ENCODE results near the gene DCXR.
"Not testable (repeated sequence)": the region's sequence is repeated elsewhere in the genome, so short reads cannot be mapped to it uniquely, and the experiment has no call there.

Gene DCXR

DNA sequence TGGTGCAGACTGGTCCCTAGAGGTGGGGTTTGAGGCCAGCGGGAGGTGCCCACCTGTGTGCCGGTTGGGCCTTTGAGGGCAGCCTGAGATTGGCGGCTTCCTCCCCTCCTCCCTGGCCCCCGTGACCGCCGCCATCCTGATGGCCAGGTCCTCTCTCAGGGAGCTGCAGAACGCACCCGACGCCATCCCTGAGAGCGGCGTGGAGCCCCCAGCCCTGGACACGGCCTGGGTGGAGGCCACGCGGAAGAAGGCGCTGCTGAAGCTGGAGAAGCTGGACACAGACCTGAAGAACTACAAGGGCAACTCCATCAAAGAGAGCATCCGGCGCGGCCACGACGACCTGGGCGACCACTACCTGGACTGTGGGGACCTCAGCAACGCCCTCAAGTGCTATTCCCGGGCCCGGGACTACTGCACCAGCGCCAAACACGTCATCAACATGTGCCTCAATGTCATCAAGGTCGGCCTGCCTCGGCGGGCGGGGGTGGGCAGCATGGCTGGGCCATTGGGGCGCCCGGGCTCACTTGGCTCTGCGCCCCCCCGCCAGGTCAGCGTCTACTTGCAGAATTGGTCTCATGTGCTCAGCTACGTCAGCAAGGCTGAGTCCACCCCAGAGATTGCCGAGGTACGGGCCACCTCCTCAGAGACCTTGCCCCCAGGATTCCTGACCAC lies 17.0 kb upstream of the DCXR start:
- no peak for DNase-seq

DNA sequence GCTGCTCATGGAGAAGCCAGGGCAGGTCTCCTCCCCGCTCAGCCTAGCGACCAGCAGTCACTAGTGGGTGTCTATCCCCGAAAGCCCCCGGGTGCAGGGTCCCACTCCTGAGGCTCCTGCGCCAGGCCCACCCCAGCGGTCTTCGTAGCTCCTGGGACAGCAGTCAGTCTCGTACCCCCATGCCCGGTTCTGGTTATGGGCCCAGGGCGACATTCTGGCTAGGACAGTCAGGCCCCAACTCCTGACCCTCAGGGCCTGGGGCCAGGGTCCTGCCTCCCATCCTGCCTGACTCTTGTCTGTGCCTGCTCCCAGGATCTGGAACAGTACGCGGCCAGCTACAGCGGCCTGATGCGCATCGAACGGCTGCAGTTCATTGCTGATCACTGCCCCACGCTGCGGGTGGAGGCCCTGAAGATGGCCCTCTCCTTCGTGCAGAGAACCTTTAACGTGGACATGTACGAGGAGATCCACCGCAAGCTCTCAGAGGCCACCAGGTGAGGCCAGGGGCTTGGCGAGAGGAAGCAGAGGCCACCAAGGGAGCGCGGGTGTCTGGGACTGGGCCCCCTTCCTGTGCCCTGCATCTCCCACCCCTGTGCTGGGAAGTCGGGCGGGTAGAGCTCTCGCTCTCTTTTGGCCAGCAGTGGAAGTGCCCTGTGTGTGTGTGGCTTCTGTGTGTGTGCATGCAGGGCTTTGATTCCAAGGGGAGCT lies 16.2 kb upstream of the DCXR start:
- no peak for DNase-seq

DNA sequence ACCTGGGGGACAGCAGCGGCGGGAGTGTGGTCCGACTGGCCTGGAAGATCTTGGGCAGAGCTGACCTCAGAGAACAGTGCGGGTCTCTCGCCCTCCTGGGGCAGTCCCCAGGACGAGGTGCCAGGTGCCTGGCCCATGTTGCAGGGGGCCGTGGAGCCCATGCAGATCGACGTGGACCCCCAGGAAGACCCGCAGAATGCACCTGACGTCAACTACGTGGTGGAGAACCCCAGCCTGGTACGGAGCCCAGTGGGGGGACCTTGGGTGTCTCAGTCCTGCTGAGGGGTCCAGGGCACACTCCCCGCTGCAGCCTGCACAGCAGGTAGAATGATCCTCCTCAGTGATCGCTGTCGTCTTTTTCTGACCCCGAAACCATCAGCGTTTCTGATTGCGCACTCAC lies 15.6 kb upstream of the DCXR start:
- DNase-seq: no peak

DNA sequence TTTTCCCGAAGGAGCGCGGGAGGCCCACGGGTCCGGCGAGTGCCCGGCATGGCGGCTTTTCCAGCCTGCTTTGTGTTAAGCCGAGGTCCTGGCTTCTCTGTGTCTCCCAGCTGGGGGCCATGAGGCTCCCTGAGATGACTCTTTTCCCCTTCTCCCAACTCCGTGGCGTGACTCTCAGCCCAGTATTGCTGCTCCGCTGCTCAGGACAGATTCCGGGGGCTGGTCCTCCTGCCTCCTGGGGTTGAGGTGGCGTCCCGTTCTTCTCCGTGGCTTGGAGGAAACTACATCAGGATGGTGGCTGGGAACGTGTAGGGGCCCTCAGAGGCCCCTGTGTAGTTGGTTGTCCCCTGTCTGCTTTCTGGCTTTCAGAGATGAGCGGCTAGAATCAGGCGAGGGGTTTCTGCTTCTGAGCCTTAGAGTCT lies 15.2 kb upstream of the DCXR start:
- DNase-seq: no peak

DNA sequence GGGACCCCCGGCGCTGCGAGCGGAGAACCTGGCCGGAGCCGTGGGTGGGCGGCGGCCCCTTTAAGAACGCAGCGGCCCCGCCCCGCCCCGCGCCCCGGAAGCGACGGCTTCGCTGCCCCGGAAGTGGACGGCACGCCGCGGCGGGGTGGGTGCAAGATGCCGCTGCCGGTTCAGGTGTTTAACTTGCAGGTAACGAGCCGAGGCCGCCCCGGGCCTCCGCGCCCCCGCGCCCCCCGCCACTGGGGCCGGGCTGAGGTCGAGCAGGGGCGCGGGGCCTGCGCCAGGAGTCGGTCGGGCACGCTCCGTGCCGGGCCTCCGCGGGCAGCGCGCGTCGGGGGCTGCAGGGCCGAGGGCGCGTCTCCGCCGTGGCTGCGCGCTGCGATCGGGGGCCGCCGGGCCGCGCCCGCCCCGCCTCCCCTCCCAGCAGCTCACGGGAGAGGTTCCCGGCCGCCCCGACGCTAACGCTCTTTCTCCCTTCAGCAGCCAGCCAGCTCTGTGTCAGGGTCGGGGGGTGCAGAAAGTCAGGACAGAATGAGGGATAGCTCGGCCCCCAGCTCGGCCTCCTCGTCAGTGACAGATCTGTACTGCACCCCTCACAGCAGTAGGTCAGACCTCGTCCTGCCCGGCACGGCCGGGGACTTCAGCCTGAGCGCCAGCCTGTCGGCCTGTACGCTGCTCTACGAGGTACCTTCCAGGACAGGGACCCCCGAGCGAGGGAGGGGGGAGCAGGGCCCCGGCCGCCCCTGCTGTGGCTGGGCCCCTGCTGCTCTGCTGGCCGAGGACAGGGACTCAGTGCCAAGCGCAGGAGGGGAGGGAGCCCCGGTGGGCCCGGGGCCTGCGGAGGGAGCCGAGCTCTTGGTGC lies 14.5 kb upstream of the DCXR start, which contains the start of the genes GPS1 and RFNG:
Gene GPS1, plus strand, starts transcription at position 123 of the 862 bp plus-strand sequence. Its CDS starts 34 bp downstream, at position 157.
Gene RFNG, minus strand, starts transcription at position 36 of the 862 bp plus-strand sequence. CDS start 45 bp downstream, outside the sequence.
- peak; percentile 85 for DNase-seq

DNA sequence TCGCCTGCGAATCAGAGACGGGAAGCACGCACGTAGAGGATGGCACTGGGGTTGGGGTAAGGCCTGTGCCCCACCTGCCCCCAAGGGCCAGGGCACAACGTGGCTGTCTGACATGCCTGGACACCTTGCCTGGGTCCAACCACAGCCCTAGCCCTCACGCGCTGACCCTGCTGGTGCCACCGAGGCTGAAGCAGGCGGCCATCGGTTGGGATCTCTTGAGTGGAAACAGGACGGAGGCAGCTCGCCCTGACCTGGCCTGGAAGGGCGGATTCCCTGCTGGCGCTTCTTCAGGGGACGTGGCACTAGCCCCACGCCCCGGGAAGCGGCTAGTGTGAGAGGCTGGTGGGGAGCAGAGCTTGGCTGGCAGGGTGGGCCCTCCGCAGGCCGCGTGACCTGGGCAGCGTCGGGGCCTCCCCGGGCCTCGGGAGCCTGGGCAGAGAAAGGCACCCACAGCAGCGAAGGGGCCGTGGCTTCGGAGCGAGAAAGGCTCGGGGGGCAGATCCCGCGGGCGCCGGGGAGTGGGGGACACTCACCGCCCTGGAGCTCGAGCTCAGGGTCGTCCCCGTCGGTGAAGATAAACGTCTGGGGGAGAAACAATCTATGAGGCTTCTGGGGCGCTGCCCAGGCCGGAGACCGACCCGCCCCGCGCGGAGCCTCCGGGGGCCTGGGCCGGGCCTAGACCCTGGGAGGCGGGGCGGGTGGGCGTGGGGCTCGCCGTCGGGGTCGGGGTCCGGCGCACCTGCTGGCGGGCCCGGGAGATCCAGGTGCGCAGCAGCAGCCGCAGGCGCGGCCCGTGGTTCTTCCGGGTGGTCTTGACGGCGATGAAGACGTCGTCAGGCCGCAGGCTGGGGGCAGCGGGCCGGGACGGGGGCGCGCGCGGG lies 13.5 kb upstream of the DCXR start:
- no peak for DNase-seq

DNA sequence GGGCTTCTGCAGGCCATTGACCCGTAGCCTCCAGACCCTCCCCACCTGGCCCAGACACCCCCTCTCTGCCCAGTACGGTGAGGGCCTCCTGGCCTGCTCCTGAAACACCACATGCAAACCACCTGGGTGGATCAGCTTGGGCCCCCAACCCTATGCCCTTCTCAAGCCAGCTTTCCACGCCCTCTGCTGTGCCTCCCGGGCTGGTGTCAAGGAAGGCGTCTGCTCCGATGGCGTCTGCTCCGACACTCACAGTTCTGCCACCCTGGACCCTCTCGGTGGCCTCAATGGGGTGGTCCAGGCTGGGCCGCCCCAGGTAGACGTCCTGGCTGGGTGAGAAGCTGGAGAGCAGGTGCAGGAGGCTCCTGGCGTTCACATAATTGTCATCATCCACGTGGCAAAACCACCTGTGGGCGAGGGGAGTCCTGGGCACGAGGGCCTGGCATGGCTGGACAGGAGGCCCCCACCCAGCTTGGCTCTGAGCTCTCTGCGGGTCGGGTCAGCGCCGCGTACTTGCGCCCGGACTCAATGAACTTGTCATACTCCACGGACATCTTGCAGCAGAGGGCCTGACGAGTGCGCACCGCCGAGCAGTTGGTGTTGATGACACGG lies 12.8 kb upstream of the DCXR start:
- DNase-seq: no peak

DNA sequence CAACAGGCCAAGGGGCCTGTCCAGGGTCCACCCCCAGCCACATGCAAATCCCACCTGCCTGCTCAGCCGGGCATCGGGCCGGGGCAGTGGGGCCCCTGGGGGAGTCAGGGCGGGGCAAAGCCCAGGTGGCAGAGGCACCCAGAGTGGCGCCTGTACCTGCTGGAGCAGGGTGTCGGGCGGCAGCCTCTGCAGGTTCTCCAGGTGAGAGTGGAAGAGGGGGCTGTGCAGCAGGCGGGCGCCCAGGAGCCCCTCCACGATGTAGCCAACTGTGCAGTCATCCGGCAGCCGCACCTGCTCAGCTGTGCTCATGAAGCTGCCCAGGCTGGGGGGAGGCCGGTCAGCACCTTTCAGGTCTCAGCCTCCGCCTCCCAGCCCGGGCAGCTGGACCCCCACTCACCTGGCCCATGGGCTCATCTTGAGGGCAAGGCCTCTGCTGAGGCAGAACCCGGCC lies 12.0 kb upstream of the DCXR start:
- no peak for DNase-seq

DNA sequence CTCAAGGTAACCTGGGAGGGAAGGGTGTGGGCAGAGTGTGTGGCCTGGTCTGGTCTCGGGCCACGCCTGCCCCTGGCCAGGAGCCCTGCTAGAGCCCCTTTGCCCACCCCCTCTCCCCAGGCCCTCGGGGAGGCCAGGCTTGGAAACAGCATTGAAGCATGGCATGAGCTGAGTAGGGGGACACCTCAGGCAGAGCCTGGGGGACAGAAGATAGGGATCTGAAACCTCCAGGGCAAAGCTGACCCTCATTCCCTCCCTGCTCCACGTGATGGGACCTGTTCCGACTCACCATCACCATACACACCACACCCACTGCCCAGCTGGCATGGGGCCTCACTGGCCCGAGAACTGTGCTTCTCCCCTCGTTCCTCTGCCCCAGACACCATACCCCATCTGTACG lies 11.6 kb upstream of the DCXR start:
- no peak for DNase-seq

DNA sequence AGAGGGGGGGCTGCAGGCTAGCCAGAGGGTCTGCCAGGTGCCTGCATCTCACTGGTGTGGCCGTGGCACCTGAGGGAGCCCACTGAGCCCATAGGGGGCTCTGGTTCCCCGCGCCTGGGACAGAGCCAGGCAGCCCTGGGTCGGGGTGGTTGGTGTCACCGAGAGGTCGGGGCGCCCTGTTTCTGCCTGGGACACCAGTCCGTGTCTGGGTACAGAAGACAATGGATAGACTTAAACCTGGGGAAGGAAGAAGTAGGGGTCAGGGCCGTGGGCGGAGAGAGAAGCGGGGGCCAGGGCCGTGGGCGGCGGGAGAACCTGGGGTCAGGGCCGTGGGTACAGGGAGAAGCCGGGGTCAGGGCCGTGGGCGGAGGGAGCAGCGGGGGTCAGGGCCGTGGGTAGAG lies 11.1 kb upstream of the DCXR start:
- DNase-seq: no peak

DNA sequence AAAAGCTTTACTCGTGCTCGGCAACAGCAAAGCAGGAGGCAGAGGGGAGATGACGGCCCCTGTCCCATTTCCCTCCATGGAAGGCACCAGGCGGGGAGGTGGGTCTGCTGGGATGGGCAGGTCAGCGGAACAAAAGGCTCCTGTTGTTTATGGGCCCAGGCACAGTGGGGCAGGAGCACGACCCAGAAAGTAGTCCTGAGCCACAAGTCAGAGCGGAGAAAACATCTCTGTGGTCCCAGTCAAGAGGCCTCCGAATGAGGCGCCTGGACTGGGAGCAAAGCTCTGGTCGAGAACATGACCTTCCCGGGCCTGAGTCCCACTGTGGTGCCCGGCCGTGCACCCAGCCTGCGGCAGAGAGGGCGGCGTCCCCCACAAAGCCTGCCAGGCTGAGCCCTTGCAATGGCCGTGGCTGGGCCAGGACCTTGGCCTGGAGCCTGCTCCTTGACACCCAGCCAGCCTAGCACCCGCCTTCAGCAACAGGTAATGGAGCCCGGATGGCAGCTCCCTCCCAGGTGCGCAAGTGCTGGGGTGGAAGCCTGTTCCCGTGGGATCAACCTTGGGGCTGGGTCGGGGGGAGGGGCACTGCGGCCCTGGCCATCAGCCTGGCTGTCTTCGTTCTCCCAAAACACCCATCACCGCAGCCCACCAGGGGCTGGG lies 10.5 kb upstream of the DCXR start:
- no peak for DNase-seq

DNA sequence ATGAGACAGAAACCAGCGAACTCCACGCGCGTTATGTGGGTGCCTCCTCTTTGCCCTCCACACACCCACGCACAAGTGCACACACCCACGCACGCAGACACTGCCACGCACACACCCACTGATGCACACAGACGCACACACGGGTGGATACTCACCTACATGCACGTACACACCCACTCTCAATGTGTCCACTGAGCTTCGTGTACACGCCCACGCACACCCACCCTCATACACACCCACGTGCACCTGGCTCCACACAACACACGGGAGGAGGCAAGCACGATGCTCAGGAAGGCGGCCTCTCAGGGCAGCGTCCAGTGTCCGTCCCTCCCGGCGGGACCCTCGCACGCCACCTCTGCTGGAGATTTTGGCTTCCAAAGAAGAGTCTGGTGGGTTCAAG lies 9.9 kb upstream of the DCXR start:
- DNase-seq: no peak

DNA sequence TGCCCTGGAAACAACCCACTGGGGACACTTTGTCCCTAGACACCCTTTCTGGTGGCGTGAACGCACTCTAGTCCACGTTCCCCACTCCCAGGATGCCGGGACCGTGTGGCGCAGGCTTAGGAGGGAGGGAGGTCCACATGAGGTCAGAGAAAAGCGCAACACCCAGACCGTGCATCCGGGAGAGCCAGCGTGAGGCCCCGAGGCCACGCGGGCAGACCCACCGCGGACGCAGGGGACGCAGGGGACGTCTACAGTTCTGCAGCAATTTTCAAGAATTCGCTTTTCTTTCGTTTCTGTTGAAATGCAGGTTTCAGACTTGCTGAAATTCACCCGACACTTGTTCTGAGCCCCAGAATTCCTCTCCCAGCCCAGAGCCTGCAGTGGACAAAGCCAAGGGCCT lies 9.4 kb upstream of the DCXR start:
- DNase-seq: no peak

DNA sequence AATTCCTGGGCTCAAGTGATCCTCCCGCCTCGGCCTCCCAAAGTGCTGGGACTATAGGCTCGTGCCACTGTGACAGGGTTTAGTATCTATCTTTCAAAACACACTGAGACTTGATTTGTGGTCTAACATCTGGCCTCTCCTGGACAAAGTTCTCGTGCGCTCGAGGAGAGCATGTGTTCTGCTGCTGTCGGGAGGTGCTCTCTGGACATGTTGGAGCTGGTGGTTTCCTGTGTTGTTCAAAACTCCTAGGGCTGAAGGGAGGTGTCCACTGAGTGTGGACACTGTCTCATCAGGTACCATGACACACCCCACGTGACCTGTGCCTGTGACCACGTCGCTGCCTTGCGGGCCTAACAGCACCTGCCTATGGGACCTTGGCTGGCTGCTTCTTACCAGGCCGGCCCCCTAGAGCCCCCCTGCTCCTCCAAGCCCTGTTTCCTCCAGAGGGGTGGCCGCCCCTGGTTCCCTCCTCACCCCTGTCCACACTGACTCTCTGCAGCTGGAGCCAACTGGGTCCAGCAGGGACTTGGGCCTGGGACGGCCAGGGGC lies 8.5 kb upstream of the DCXR start:
- DNase-seq: no peak

DNA sequence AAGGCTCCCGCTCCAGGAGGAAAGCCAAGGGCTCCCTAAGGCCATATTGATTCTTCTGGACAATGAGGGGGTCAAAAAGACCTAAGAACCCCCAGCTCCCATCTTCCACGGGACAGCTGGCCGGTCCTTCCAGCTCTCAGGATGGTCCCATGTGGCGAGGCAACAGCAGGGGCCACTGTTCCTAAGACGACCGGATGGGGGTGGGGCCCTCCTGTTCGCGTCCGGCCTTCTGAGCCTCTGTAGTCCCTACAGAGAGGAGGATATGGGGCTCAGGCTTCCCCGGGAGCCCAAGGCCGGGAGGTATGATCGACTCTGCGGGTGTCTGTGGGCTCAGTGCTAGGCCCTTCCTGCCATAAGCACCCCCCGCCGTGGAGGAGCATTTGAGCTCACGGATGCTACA lies 6.0 kb upstream of the DCXR start:
- DNase-seq: no peak

DNA sequence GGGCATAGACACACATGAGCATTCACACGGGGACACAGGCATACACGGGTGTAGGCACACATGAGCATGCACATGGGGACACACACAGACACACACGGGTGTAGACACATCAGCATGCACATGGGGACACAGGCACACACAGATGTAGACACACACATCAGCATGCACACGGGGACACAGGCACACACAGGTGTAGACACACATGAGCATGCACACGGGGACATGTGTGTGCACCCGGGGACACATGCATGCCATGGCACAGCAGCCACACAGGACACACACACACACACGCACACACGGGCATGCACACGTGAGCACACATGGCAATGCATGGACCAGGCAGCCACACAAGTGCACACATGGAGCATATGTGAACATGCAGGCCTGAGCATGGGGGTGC lies 5.2 kb upstream of the DCXR start:
- DNase-seq: no peak

DNA sequence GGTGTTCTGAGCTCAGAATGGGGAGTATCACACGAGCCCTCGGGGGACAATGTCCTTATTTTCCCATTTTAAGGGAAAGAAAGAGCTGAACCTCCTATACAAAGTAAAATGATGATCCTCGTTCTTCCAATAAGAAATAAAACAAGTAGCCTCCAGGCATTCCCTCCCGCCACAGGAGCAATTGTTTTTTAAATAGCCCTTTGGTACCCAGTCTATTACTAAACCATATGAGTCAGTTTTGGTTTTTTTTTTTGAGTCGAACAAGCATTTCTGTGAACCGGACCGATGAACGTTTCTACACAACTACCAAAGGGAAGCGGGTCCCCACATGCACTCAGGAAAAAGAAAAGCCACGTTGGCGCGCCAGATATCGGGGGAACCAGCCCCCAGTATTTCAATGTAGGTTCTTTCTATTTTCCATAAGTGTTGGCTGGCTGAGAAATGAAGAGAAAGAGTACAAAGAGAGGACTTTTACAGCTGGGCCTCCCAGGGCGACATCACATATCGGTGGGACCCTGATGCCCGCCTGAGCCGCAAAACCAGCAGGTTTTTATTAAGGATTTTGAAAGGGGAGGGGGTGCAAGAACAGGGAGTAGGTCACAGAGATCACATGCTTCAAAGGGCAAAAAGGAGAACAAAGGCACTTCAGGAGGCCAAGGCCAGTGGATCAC lies 3.8 kb upstream of the DCXR start:
- no peak for DNase-seq

DNA sequence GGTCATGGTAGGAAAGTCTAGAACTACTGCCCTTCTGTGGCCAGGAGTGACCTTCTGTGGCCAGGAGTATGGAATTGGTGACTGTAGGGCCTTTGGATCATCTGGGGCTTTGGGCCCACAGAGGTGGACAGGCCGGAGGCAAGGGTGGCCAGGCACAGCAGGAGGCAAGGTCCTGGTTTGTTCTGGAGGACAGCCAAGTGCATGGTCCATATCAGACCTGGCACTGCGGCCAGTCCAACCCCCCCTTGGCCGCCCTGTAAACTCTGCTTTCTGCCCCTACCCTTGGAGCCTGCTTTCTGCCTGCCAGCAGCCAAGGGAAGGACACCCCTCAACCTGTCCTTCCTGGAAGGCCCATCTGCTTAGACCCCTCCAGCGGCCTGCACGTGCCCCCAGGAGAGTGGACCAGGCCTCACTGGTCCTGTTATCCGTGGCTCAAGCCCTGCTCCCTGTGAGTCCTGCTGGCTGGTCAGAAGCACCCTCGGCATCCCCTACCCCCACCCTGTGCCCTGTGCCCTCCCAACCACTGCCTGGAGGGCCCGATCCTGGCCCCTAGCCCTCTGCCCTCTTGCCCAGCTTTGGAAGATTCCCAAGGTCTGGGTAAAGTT lies 2.3 kb upstream of the DCXR start:
- no peak for DNase-seq

DNA sequence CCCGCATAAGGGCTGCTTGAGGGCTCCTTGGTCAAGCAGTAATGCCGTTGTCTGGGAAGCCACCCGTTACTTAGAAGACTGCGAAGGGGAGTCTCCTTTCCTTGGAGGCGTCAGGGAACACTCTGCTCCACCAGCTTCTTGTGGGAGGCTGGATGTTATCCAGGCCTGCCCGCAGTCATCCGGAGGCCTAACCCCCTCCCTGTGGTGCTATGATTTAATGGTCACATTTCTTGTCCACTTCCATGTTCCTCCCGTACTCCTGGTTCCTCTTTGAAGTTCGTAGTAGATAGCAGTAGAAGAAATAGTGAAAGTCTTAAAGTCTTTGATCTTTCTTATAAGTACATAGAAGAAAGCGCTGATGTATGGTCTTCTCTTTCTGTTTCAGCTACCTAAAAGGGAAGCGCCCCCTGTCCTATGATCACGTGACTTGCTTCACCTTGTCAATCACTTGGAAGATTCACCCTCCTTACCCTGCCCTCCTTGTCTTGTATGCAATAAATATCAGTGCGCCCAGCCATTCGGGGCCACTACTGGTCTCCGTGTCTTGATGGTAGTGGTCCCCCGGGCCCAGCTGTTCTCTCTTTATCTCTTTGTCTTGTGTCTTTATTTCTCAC lies 1.4 kb upstream of the DCXR start:
- DNase-seq: not testable (repeated sequence)

DNA sequence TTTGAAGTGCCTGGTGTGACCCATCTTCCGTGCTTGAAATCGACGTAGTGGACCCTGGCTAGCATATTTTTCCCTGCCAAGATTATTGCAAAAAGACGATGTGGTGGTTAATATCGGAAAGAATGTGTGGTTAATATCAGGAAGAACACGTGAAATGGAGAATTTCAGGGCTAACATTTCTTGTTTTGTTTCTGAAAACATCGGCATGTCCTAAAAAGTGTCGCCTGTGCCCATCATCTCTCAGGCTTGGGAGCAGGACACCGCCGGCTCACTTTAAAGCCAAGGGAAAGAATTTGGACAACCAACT lies 345 bp upstream of the DCXR start:
- no peak for DNase-seq

Data from eye (tissue), 1 donor.